GM12878 (cell line): ENCODE measurements around the gene CHAF1A. TPM values are rescaled to one million over a fixed set of nuclear protein-coding genes. Genes with fewer than 3 reads are reported as not detected.
A peak's percentile ranks its signal among the peaks of the same experiment; 100 is the strongest.

Source experiments
- ATAC-seq: fragments of 200-7000 bp; cut with Tn5 transposase; 3 replicates; pipeline ENCODE4 v1.9.1; 2020; ENCODE audit warnings: mild to moderate bottlenecking, moderate library complexity
- BruUV-seq: library from RNA; stranded (reverse); fragments of 400-500 nt; replicated peaks from 2 replicates; lab custom pipeline; 2021; lab: Mats Ljungman, UMichigan
- CTCF ChIA-PET: fragments of 300-600 bp; sonication (Branson Sonifier 250); formaldehyde crosslinking; extraction: SDS; loops from one replicate; lab custom pipeline; 2021; ENCODE audit warnings: inconsistent platforms; lab: Yijun Ruan, JAX
- POLR2A ChIA-PET: fragments of 350-600 bp; formaldehyde crosslinking; extraction: SDS; loops from one replicate; lab custom pipeline; 2021; ENCODE audit warnings: inconsistent platforms; lab: Charles Lee
- RAD21 ChIA-PET: fragments of 300-600 bp; sonication (Branson Sonifier 250); formaldehyde crosslinking; loops from one replicate; lab custom pipeline; 2023; ENCODE audit warnings: antibody characterized with exemption; ENCODE audit not compliant: unreplicated experiment; lab: Charles Lee
- SMC1A ChIA-PET: fragments of 300-600 bp; sonication (Branson Sonifier 250); formaldehyde crosslinking; loops from one replicate; lab custom pipeline; 2023; ENCODE audit not compliant: unreplicated experiment, uncharacterized antibody; lab: Charles Lee
- DNase-seq: peaks from one replicate; pipeline ENCODE4 v3.0.0-alpha.2; 2011; ENCODE audit warnings: low read depth, low spot score
- FAIRE-seq: peaks from 3 replicates; lab custom pipeline; 2011; peaks lifted over from hg19 to GRCh38; lab: Jason Lieb, UNC
- H2AFZ ChIP-seq: 2 replicates; pipeline ENCODE4 v1.6.0; 2011; ENCODE audit warnings: low read depth, low read length, control low read depth; ENCODE audit not compliant: control insufficient read depth
- H3K27ac ChIP-seq: 2 replicates; pipeline ENCODE4 v1.5.1; 2011; ENCODE audit warnings: control low read depth; ENCODE audit not compliant: control insufficient read depth, insufficient read depth
- H3K27me3 ChIP-seq, 2 experiments: replicated peaks in 1 of 2; 2 replicates each; pipeline versions ENCODE4 v1.6.0 to v1.6.1; 2011; ENCODE audit warnings: low read length in 1 of 2; ENCODE audit not compliant: control insufficient read depth in 2 of 2, insufficient read depth in 2 of 2
- H3K36me3 ChIP-seq, 2 experiments: 2 replicates each; pipeline ENCODE4 v1.5.1; 2011; ENCODE audit warnings: low read length in 1 of 2; ENCODE audit not compliant: control insufficient read depth in 2 of 2, insufficient read depth in 2 of 2
- H3K4me1 ChIP-seq: 2 replicates; pipeline ENCODE4 v1.6.1; 2011; ENCODE audit warnings: mild to moderate bottlenecking, low read length, moderate library complexity, mixed read lengths; ENCODE audit not compliant: control insufficient read depth, insufficient read depth
- H3K4me2 ChIP-seq: 2 replicates; pipeline ENCODE4 v1.6.0; 2011; ENCODE audit warnings: control low read depth; ENCODE audit not compliant: control insufficient read depth, insufficient read depth
- H3K4me3 ChIP-seq: fragments of 200-600 bp; sonication (generic); 2 replicates; pipeline ENCODE4 v1.5.1; 2016
- H3K79me2 ChIP-seq: 2 replicates; pipeline ENCODE4 v1.6.0; 2011; ENCODE audit warnings: low read length; ENCODE audit not compliant: control insufficient read depth, insufficient read depth
- H3K9ac ChIP-seq: 2 replicates; pipeline ENCODE4 v1.8.0; 2011; ENCODE audit warnings: low read length, control low read depth, mixed read lengths; ENCODE audit not compliant: control insufficient read depth, insufficient read depth
- H3K9me3 ChIP-seq: replicated peaks from 3 replicates; pipeline ENCODE4 v1.5.1; 2011; ENCODE audit warnings: mild to moderate bottlenecking, low read length; ENCODE audit not compliant: control insufficient read depth, insufficient read depth
- H4K20me1 ChIP-seq: 2 replicates; pipeline ENCODE4 v1.6.0; 2011; ENCODE audit not compliant: control insufficient read depth, insufficient read depth
- POLR2A ChIP-seq: IDR thresholded peaks from 2 replicates; pipeline ENCODE4 v1.6.1; 2011; ENCODE audit warnings: low read depth, mild to moderate bottlenecking, low read length
- SMC3 ChIP-seq: IDR thresholded peaks from 2 replicates; pipeline ENCODE4 v1.6.1; 2011; ENCODE audit warnings: low read length, improper control_type of control experiment, borderline replicate concordance
- TCF7 ChIP-seq: IDR thresholded peaks from 2 replicates; pipeline ENCODE4 v1.6.1; 2014; ENCODE audit warnings: antibody characterized with exemption, borderline replicate concordance
- USF1 ChIP-seq: IDR thresholded peaks from 2 replicates; pipeline ENCODE4 v1.6.1; 2011; ENCODE audit warnings: borderline replicate concordance, low read depth, mild to moderate bottlenecking, moderate library complexity, mixed read lengths, low read length; ENCODE audit not compliant: insufficient read depth; ENCODE audit errors: extremely low read length
- ZBTB4 ChIP-seq: fragments of 450-650 bp; formaldehyde crosslinking; IDR thresholded peaks from 2 replicates; pipeline ENCODE4 v1.4.0; 2022; ENCODE audit warnings: mild to moderate bottlenecking, moderate library complexity
- WGBS: methylation state at CpG from one replicate; pipeline ENCODE4 v1.1.6; 2016; ENCODE audit warnings: low lambda C conversion rate; ENCODE audit not compliant: insufficient replicate concordance, insufficient coverage; ENCODE audit errors: missing lambda C conversion rate; 5-methylcytosine and 5-hydroxymethylcytosine counted together
- in situ Hi-C: fragments of 300-500 bp; cut with MboI; formaldehyde crosslinking; loops from 9 replicates; pipeline ENCODE4 v1.14.3; 2018; ENCODE audit warnings: mixed read lengths
- intact Hi-C: fragments of 100-400 bp; cut with micrococcal nuclease; formaldehyde crosslinking; loops from one replicate; pipeline ENCODE4 v1.14.2; 2022; ENCODE audit not compliant: unreplicated experiment
- polyA plus RNA-seq, 11 experiments: library from polyadenylated mRNA; depleted of rRNA in 4 of 11; unstranded in 6 of 11; stranded (reverse) in 5 of 11; fragments of >200 nt; fragmentation: Nextera tagmentation in 4 of 11; fragmentation: Illumina TruSeq in 1 of 11; extraction: Ambion mirVana in 4 of 11; extraction: Trizol in 1 of 11; gene quantifications; 1 replicate in 1 of 11; 2 replicates in 10 of 11; pipeline versions ENCODE4 v1.2.1 to v1.2.3, GENCODE V29; 2011 to 2016; ENCODE audit warnings: inconsistent platforms in 2 of 11, missing spikeins in 2 of 11, low read depth in 1 of 11
- total RNA-seq, 4 experiments: library from RNA; depleted of rRNA in 3 of 4; stranded (reverse); fragments of >200 nt in 3 of 4; fragmentation: Illumina TruSeq in 1 of 4; extraction: Trizol in 1 of 4; gene quantifications; 2 replicates each; pipeline versions ENCODE4 v1.2.1 to v1.2.3, GENCODE V29; 2013 to 2021

The CHAF1A gene
- total and polyA plus RNA-seq, 10 of the 15 experiments (the other 5 are each of a cell fraction or from before 2014, with no cell fraction given): 1.3 to 69.1 (median 34.2) TPM

GRCh38 chr19:4367336-4367723 lies 35.1 kb upstream of the CHAF1A start:
- Histone ChIP-seq H3K4me2 (no peak overlapping the region), H3K4me3 (no peak overlapping the region), H4K20me1 (no peaks in the 10 kb centered on the region), H3K9me3 (no peaks in the 10 kb centered on the region), H3K36me3 (peaks cover 20 to 48% of the 10 kb centered on the region in 2 experiments; a peak in 3 of 4 replicates), H3K27ac (no peak overlapping the region), H3K4me1 (peaks cover 44% of the 10 kb centered on the region), H3K27me3 (no peaks in the 10 kb centered on the region)
- intact Hi-C loops (no loop called here), in situ Hi-C loops (no loop called here)
- ATAC-seq (no peak), DNase-seq (no peak), FAIRE-seq (no peak)
- CTCF ChIA-PET: interaction anchor here (0.9 to 3.3 kb wide), 4 partner anchors 15 to 101 kb away, joined by 3 to 17 read pairs (median 10); partner anchors contain the start of genes CHAF1A and SH3GL1
- no TSS peak for BruUV-seq
- POLR2A ChIA-PET: interaction anchor here (0.6 to 1.1 kb wide), 3 partner anchors 15 to 279 kb away, joined by 3 to 4 read pairs (median 3); no protein-coding TSS in a partner anchor
- RAD21 ChIA-PET: no interaction called here
- 93% methylated on average over 10 of the region's 10 CpGs for WGBS
- SMC1A ChIA-PET: no interaction called here
- TF ChIP-seq TCF7 (no peak), POLR2A (0 out of 2 replicates have a peak, but pooled peaks have one; percentile 34)
- TF ChIP-seq, all 136 proteins: peak for 1
- no peak overlapping the region for H2AFZ ChIP-seq
- no peak overlapping the region for H3K9ac ChIP-seq
- peaks cover 44% of the 10 kb centered on the region for H3K79me2 ChIP-seq

- FAIRE-seq (no peak), ATAC-seq (no peak), DNase-seq (no peak)
- WGBS: 57% methylated on average over 13 of the region's 13 CpGs
- no peak overlapping the region for H2AFZ ChIP-seq
- H3K79me2 ChIP-seq: peaks cover 48% of the 10 kb centered on the region
- no peaks in the 10 kb centered on the region for H3K9me3 ChIP-seq
- no peaks in the 10 kb centered on the region for H4K20me1 ChIP-seq
- H3K27ac ChIP-seq: peak overlapping the region; percentile 98
- no peak overlapping the region for H3K4me2 ChIP-seq
- H3K9ac ChIP-seq: no peak overlapping the region
- CTCF ChIA-PET: interaction anchor here (1.2 to 3.3 kb wide), 3 partner anchors 15 to 102 kb away, joined by 4 to 17 read pairs (median 16); partner anchors contain the start of gene SH3GL1
- in situ Hi-C loops: no loop called here
- H3K27me3 ChIP-seq: no peaks in the 10 kb centered on the region
- POLR2A ChIA-PET: interaction anchor here (0.6 to 1.3 kb wide), 5 partner anchors 15 to 279 kb away, joined by 3 to 6 read pairs (median 3); partner anchors contain the start of gene MPND
- TF ChIP-seq USF1: no peak
- no peak for TF ChIP-seq SMC3
- TF ChIP-seq ZBTB4: no peak
- peak; percentile 29; the same call in 1 of the 2 replicates for TF ChIP-seq POLR2A
- peaks cover 20 to 48% of the 10 kb centered on the region in 2 experiments; a peak in 3 of 4 replicates for H3K36me3 ChIP-seq
- no peak overlapping the region for H3K4me3 ChIP-seq
- RAD21 ChIA-PET: no interaction called here
- peaks cover 45% of the 10 kb centered on the region for H3K4me1 ChIP-seq
- intact Hi-C loops: no loop called here
- no TSS peak for BruUV-seq
- SMC1A ChIA-PET: no interaction called here
These were observed 34.7 kb upstream of the CHAF1A start for GRCh38 chr19:4367781-4368127.
